ENCODE measurements around the gene BSND.
A peak's percentile ranks its signal among the peaks of the same experiment; 100 is the strongest.

The BSND gene

GRCh38 chr1:54991939-54992338 lies 6.8 kb upstream of the BSND start:
- no peak for TF ChIP-seq CTCF (conservative IDR thresholded peaks at IDR 0.05; ENCODE audit: low read length)
- DNase-seq (ENCODE audit: low read depth): no peak
- H3K4me3 ChIP-seq (ENCODE audit: low read length): no peak overlapping the region

- H3K4me3 ChIP-seq (ENCODE audit: low read length): no peak overlapping the region
- no peak for TF ChIP-seq CTCF (conservative IDR thresholded peaks at IDR 0.05; ENCODE audit: low read length)
- DNase-seq (ENCODE audit: low read depth): no peak
Measured at GRCh38 chr1:54993140-54993539, 5.6 kb upstream of the BSND start.

- no peak for DNase-seq (ENCODE audit: low read depth)
- TF ChIP-seq CTCF (conservative IDR thresholded peaks at IDR 0.05; ENCODE audit: low read length): no peak
Measured at GRCh38 chr1:54994355-54994990, 4.3 kb upstream of the BSND start.

GRCh38 chr1:54995013-54995760 lies 3.5 kb upstream of the BSND start:
- no peak for TF ChIP-seq CTCF (conservative IDR thresholded peaks at IDR 0.05; ENCODE audit: low read length)
- no peak for DNase-seq (ENCODE audit: low read depth)
- no peak overlapping the region for H3K4me3 ChIP-seq (ENCODE audit: low read length)

More at GRCh38 chr1:54994355-54994990, 4.3 kb upstream of the BSND start:
- no peak overlapping the region for H3K4me3 ChIP-seq (ENCODE audit: low read length)

- TF ChIP-seq CTCF (conservative IDR thresholded peaks at IDR 0.05; ENCODE audit: low read length): no peak
- H3K4me3 ChIP-seq (ENCODE audit: low read length): no peak overlapping the region
- no peak for DNase-seq (ENCODE audit: low read depth)
Measured at GRCh38 chr1:54995835-54996234, 2.9 kb upstream of the BSND start.

- DNase-seq (ENCODE audit: low read depth): peak; percentile 47
- no peak overlapping the region for H3K4me3 ChIP-seq (ENCODE audit: low read length)
- TF ChIP-seq CTCF (conservative IDR thresholded peaks at IDR 0.05; ENCODE audit: low read length): peak; percentile 73
Measured at GRCh38 chr1:54996359-54996868, 2.3 kb upstream of the BSND start.

All from AG10803 (cell line).